ENCODE results near the gene HNRNPH2.

Gene HNRNPH2

DNA sequence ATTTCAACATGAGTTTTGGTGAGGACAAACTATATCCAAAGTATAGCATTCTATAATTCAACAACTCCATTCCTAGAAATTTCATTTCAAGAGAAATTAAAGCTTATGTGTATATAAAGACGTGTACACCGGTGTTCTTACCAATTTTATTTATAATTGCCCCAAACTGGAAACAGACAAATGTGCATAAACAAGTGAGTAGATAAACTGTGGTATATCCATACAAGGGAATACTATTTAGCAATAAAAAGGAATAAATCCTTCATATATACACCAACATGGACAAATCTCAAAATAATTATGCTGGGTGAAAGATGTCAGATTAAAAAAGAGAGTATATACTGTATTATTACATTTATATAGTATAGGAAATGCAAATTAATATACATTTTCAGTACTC, 19.9 kb downstream of the HNRNPH2 start:
- H3K4me3 ChIP-seq (ENCODE audit: low read depth, low read length) = no peak overlapping the region
- DNase-seq (ENCODE audit: low read depth) = no peak
- no peak for TF ChIP-seq MYC (IDR thresholded peaks at IDR 0.05; ENCODE audit: low read depth, low read length)

DNA sequence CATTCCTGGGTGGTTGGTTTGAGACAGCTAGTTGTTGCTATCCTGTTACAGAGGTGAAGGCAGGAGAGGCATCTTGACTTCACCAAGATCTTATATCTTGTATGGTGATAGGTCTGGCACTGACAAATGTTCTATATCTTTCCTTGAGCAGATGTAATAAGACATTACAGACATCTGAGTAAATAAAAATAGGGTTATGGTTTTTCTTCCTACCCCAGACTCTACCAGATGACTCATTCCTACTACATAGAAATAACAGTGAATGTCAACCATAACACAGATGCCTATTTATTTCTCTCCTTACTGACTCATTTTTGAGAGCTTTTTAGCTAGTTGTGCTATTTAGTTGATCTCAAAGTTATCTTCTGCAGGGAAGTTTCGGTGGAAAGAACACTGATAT, 21.9 kb downstream of the HNRNPH2 start:
- no peak overlapping the region for H3K4me3 ChIP-seq (ENCODE audit: low read depth, low read length)
- no peak for DNase-seq (ENCODE audit: low read depth)
- TF ChIP-seq POLR2A (IDR thresholded peaks at IDR 0.05; ENCODE audit: extremely low read depth, insufficient read length) = no peak
- no peak for TF ChIP-seq MYC (IDR thresholded peaks at IDR 0.05; ENCODE audit: low read depth, low read length)
- TF ChIP-seq, protein P1, sequence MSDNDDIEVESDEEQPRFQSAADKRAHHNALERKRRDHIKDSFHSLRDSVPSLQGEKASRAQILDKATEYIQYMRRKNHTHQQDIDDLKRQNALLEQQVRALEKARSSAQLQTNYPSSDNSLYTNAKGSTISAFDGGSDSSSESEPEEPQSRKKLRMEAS (IDR thresholded peaks at IDR 0.05; ENCODE audit: low read depth, low read length) = no peak
- TF ChIP-seq, protein P2, sequence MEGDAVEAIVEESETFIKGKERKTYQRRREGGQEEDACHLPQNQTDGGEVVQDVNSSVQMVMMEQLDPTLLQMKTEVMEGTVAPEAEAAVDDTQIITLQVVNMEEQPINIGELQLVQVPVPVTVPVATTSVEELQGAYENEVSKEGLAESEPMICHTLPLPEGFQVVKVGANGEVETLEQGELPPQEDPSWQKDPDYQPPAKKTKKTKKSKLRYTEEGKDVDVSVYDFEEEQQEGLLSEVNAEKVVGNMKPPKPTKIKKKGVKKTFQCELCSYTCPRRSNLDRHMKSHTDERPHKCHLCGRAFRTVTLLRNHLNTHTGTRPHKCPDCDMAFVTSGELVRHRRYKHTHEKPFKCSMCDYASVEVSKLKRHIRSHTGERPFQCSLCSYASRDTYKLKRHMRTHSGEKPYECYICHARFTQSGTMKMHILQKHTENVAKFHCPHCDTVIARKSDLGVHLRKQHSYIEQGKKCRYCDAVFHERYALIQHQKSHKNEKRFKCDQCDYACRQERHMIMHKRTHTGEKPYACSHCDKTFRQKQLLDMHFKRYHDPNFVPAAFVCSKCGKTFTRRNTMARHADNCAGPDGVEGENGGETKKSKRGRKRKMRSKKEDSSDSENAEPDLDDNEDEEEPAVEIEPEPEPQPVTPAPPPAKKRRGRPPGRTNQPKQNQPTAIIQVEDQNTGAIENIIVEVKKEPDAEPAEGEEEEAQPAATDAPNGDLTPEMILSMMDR (IDR thresholded peaks at IDR 0.05; ENCODE audit: low read depth, low read length) = no peak

DNA sequence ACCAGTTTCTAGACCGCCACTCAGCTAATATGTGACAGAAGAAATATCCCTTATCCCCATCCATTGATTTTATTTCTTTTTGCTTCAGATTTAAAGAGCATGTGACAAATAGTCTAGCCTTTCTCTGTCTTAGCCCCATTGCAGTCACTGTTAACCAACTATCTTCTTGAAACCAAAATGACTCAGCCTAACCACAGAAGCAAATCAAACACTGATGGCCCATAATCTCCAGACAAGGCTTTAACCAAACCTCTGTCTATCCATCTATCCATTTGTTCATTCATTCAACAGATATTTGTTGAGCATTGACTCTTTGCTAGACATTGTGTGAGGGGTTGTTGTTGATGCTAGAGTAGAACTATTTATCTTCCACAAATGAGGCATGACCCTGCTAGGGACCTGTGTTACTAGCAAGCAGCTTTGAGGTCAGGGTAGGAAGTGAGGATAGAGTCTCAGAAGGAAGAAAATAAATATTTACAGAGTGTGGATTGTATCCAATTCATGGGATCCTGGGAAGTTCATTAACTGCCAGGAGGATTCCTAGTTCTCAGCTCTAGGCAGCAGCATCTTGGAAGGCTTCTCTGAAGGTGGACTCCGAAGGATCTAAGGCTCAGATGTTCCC, 22.5 kb downstream of the HNRNPH2 start:
- no peak overlapping the region for H3K4me3 ChIP-seq (ENCODE audit: low read depth, low read length)
- TF ChIP-seq MYC (IDR thresholded peaks at IDR 0.05; ENCODE audit: low read depth, low read length) (no peak), POLR2A (IDR thresholded peaks at IDR 0.05; ENCODE audit: extremely low read depth, insufficient read length) (no peak)
- TF ChIP-seq, protein P1 (IDR thresholded peaks at IDR 0.05; ENCODE audit: low read depth, low read length) = no peak
- no peak for DNase-seq (ENCODE audit: low read depth)

DNA sequence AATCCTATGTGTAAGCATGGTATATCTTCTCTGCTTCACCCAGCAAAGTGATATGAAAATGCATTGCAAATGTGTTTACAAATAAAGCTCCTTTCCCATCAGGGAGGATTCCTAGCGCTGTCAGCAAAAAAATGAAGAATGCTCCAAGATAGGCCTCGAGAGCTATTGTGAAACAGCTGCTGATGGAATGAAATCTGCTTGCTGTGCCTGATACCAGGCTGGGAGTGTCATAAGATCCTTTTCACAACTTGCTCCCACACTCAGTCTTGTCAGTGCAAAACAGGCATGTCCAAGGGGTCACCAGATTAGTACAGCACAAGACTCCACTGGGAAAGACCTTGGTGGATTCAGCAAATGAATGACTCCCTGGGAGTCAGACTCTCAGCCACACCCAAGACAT, 34.1 kb downstream of the HNRNPH2 start:
- TF ChIP-seq, protein P2 (IDR thresholded peaks at IDR 0.05; ENCODE audit: low read depth, low read length) = no peak
- TF ChIP-seq, protein P1 (IDR thresholded peaks at IDR 0.05; ENCODE audit: low read depth, low read length) = no peak
- TF ChIP-seq MYC (IDR thresholded peaks at IDR 0.05; ENCODE audit: low read depth, low read length) (no peak), POLR2A (IDR thresholded peaks at IDR 0.05; ENCODE audit: extremely low read depth, insufficient read length) (no peak)
- no peak for DNase-seq (ENCODE audit: low read depth)
- H3K4me3 ChIP-seq (ENCODE audit: low read depth, low read length) = no peak overlapping the region

DNA sequence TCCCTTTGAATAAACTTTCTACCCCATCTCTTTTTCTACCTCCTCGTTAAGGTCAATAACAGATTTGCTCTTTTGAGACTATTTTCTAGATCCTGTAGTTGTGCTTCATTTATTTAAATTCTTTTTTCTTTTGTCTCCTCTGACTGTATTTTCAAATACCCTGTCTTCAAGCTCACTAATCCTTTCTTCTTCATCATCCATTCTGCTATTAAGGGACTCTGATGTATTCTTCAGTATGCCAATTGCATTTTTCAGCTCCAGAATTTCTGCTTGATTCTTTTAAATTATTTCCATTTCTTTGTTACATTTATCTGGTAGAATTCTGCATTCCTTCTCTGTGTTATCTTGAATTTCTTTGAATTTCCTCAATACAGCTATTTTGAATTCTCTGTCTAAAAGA, 41.3 kb downstream of the HNRNPH2 start:
- DNase-seq (ENCODE audit: low read depth) = no peak
- TF ChIP-seq, protein P1 (IDR thresholded peaks at IDR 0.05; ENCODE audit: low read depth, low read length) = no peak
- no peak for TF ChIP-seq MYC (IDR thresholded peaks at IDR 0.05; ENCODE audit: low read depth, low read length)
- TF ChIP-seq, protein P2 (IDR thresholded peaks at IDR 0.05; ENCODE audit: low read depth, low read length) = no peak
- no peak for TF ChIP-seq POLR2A (IDR thresholded peaks at IDR 0.05; ENCODE audit: extremely low read depth, insufficient read length)
- no peak overlapping the region for H3K4me3 ChIP-seq (ENCODE audit: low read depth, low read length)

DNA sequence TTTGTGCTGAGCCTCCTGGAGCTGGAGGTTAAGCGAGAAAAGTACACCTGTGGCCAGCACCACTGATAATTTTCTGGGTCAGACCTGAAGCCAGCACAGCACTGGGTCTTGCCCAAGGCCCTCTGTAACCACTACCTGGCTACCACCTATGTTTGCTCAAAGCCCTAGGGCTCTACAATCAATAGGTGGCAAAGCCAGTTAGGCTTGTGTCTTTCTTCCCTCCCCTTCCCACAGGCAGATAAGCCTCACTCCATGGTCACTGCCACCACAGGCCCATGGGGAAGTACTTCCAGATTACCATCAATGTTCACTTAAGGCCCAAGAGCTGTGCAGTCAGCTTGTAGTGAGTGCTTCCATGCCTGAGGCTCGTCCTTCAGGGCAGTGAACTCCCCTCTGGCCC, 42.1 kb downstream of the HNRNPH2 start:
- no peak overlapping the region for H3K4me3 ChIP-seq (ENCODE audit: low read depth, low read length)
- no peak for TF ChIP-seq MYC (IDR thresholded peaks at IDR 0.05; ENCODE audit: low read depth, low read length)
- TF ChIP-seq, protein P2 (IDR thresholded peaks at IDR 0.05; ENCODE audit: low read depth, low read length) = no peak
- no peak for DNase-seq (ENCODE audit: low read depth)

DNA sequence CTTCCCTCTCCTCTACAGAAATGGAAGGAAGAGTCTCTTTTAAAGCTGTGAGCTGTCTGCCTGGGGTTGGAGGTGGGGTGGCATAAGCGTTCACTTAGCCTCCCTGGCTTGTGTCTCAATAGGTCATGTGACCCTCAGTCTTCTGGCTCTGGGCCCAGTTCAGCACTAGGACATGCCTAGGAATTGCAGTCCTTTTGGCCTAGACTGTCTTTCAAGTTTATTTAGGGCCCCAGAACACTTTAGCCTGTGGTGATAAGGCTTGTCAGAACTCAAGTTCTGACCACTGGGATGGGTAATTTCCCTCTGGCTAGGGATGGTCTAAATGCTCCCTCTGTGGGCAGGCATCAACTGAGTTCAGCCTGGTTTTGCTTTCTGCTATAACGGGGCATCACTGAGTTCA, 42.9 kb downstream of the HNRNPH2 start:
- H3K4me3 ChIP-seq (ENCODE audit: low read depth, low read length) = no peak overlapping the region
- no peak for DNase-seq (ENCODE audit: low read depth)
- TF ChIP-seq POLR2A (IDR thresholded peaks at IDR 0.05; ENCODE audit: extremely low read depth, insufficient read length) (no peak), MYC (IDR thresholded peaks at IDR 0.05; ENCODE audit: low read depth, low read length) (no peak)
- TF ChIP-seq, protein P1 (IDR thresholded peaks at IDR 0.05; ENCODE audit: low read depth, low read length) = no peak
- TF ChIP-seq, protein P2 (IDR thresholded peaks at IDR 0.05; ENCODE audit: low read depth, low read length) = no peak
